Upper lobe of left lung (tissue), 6 donors: Measurements from ENCODE around the gene KCNMA1. TPM values are rescaled to one million over a fixed set of nuclear protein-coding genes. Genes with fewer than 3 reads are reported as not detected.

ENCODE experiments used
- ATAC-seq, 2 donors: fragments of 200-7000 bp; cut with Tn5 transposase; one replicate each; pipeline ENCODE4 v1.9.1; 2022; ENCODE audit warnings: mild to moderate bottlenecking in 2 of 2, moderate library complexity in 2 of 2; ENCODE audit not compliant: low FRiP score in 2 of 2
- DNase-seq, 2 donors: peaks; one replicate each; pipeline ENCODE4 v3.0.0-alpha.2; 2019 to 2020
- H3K27ac ChIP-seq, 4 donors: fragments of 200-600 bp; sonication (generic); one replicate each; pipeline ENCODE4 v1.5.1; 2016 to 2019
- H3K27me3 ChIP-seq, 4 donors: fragments of 200-600 bp; sonication (generic); one replicate each; pipeline ENCODE4 v1.5.1; 2017 to 2019
- H3K36me3 ChIP-seq, 4 donors: fragments of 200-600 bp; sonication (generic); one replicate each; pipeline ENCODE4 v1.5.1; 2016 to 2019
- H3K4me1 ChIP-seq, 4 donors: fragments of 200-600 bp; sonication (generic); one replicate each; pipeline ENCODE4 v1.5.1; 2018 to 2019
- H3K4me3 ChIP-seq, 4 donors: fragments of 200-600 bp; sonication (generic); one replicate each; pipeline ENCODE4 v1.5.1; 2017 to 2019; ENCODE audit warnings: mild to moderate bottlenecking in 2 of 4, moderate library complexity in 1 of 4
- H3K9me3 ChIP-seq, 4 donors: fragments of 200-600 bp; sonication (generic); one replicate each; pipeline ENCODE4 v1.5.1; 2018 to 2019
- EP300 ChIP-seq, 4 donors: sonication (generic); formaldehyde crosslinking; IDR thresholded peaks; one replicate each; pipeline ENCODE4 v1.5.1; 2017; ENCODE audit warnings: antibody characterized with exemption in 4 of 4, control low read depth in 2 of 4
- POLR2A ChIP-seq, 4 donors: fragments of 450-650 bp; IDR thresholded peaks; one replicate each; pipeline ENCODE4 v1.5.1; 2016 to 2017; ENCODE audit warnings: antibody characterized with exemption in 4 of 4, mild to moderate bottlenecking in 2 of 4
- POLR2AphosphoS5 ChIP-seq, 2 donors: sonication (generic); formaldehyde crosslinking; IDR thresholded peaks; one replicate each; pipeline ENCODE4 v1.5.1; 2017; ENCODE audit warnings: antibody characterized with exemption in 2 of 2
- WGBS, 2 donors: methylation state at CpG; one replicate each; pipeline ENCODE4 v1.1.5; 2017 to 2018; 5-methylcytosine and 5-hydroxymethylcytosine counted together
- total RNA-seq, 6 donors: library from RNA; depleted of rRNA in 4 of 6; stranded (reverse); fragments of >200 nt in 4 of 6; gene quantifications; one replicate each; pipeline versions ENCODE4 v1.1.0 to v1.2.1, GENCODE V29; 2016 to 2021
- TF ChIP-seq, protein P1 (sequence below), 6 experiments: fragments of 450-650 bp in 4 of 6; fragments of 200-600 bp in 2 of 6; sonication (generic) in 2 of 6; IDR thresholded peaks; one replicate each; pipeline ENCODE4 v1.5.1; 2016 to 2019; ENCODE audit warnings: antibody characterized with exemption in 6 of 6
- donor health status: DM: no; HTN: no; CAD: no; lungs with moderate emphysema.
- donor health status: DM: no; HTN: yes; CAD: no; lungs with severe emphysema.

The KCNMA1 gene
- total RNA-seq, 6 donors from 2014 or later, result 5.8 to 107 (median 22.0) TPM

DNA sequence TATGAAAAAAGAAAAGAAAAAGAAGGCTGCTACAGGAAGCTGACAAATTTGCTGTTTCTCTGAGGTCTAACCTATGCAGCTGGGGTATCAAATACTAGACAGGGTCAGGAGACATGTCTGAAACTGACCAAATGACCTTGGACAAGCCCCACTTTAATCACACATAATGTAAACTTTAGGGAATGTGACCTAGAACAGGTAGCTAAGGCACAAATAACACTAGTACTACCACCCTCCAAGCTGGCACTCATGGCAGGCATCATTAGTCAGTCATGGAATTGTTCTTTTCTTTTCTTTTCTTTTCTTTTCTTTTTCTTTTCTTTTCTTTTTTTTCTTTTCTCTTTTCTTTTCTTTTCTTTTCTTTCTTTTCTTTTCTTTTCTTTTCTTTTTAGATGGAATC lies 250.4 kb downstream of the KCNMA1 start:
- Histone ChIP-seq H3K27me3 (no peaks in the 10 kb centered on the region), H3K4me3 (no peak overlapping the region), H3K27ac (no peak overlapping the region), H3K36me3 (no peaks in the 10 kb centered on the region), H3K9me3 (no peaks in the 10 kb centered on the region), H3K4me1 (peaks cover 0 to 2% (median under 1%) of the 10 kb centered on the region in 4 donors)
- no peak for TF ChIP-seq EP300 (IDR thresholded peaks at IDR 0.05)
- TF ChIP-seq POLR2AphosphoS5 (IDR thresholded peaks at IDR 0.05), result no peak
- TF ChIP-seq, protein P1, sequence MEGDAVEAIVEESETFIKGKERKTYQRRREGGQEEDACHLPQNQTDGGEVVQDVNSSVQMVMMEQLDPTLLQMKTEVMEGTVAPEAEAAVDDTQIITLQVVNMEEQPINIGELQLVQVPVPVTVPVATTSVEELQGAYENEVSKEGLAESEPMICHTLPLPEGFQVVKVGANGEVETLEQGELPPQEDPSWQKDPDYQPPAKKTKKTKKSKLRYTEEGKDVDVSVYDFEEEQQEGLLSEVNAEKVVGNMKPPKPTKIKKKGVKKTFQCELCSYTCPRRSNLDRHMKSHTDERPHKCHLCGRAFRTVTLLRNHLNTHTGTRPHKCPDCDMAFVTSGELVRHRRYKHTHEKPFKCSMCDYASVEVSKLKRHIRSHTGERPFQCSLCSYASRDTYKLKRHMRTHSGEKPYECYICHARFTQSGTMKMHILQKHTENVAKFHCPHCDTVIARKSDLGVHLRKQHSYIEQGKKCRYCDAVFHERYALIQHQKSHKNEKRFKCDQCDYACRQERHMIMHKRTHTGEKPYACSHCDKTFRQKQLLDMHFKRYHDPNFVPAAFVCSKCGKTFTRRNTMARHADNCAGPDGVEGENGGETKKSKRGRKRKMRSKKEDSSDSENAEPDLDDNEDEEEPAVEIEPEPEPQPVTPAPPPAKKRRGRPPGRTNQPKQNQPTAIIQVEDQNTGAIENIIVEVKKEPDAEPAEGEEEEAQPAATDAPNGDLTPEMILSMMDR (IDR thresholded peaks at IDR 0.05), result no peak
- TF ChIP-seq POLR2A (IDR thresholded peaks at IDR 0.05), result no peak
- ATAC-seq, result no peak
- no peak for DNase-seq

DNA sequence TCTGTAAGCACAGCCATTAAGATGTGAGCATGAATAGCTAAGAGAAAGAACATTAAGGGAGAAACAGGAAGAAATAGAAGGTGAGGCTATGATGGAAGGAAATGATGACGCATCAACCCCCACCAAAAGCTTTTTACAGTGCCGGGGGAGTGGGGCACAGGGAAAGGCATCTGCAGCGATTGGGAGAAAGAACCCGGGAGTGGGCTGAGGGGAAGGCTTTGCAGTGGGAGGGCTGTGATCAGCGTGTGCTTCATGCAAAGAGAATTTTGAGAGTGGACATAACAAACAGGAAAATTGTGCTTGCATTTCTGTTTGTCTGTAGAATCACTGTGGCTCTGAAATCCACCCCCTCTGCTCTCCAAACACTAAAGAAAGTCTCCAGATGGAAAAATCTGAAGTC lies 250.8 kb downstream of the KCNMA1 start:
- TF ChIP-seq POLR2AphosphoS5 (IDR thresholded peaks at IDR 0.05) (no peak), EP300 (IDR thresholded peaks at IDR 0.05) (no peak), POLR2A (IDR thresholded peaks at IDR 0.05) (no peak)
- TF ChIP-seq, protein P1 (IDR thresholded peaks at IDR 0.05), result no peak
- Histone ChIP-seq H3K4me1 (no peaks in the 10 kb centered on the region), H3K4me3 (no peak overlapping the region), H3K27me3 (no peaks in the 10 kb centered on the region), H3K36me3 (no peaks in the 10 kb centered on the region), H3K9me3 (no peaks in the 10 kb centered on the region), H3K27ac (no peak overlapping the region)
- no peak for DNase-seq
- WGBS, 2 donors, result 14 to 24% methylated on average over 5 of the region's 5 CpGs
- ATAC-seq, result no peak

DNA sequence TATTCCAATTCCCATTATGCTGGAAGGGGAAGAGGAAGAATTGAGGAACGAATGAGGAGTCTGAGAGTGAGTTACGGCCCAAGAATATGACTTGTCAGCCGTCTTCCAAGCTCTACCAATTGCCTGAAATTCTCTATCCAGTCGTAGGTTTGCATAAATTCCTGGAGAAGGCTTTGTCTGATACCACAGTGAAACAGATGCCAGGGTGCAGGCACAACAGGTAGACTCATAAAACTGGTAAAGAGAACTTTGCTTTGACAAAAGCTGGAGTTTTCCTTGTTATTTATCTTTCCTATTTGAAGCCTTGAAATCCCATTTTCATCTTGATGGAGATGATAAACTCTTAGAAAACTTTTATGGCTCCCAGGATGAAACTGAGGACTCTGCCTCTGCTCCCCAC lies 251.2 kb downstream of the KCNMA1 start:
- Histone ChIP-seq H3K27ac (no peak overlapping the region), H3K4me1 (no peaks in the 10 kb centered on the region), H3K4me3 (no peak overlapping the region), H3K9me3 (no peaks in the 10 kb centered on the region), H3K27me3 (no peaks in the 10 kb centered on the region), H3K36me3 (no peaks in the 10 kb centered on the region)
- WGBS, 2 donors, result 74 to 75% methylated on average over 4 of the region's 4 CpGs
- TF ChIP-seq, protein P1 (IDR thresholded peaks at IDR 0.05), result no peak
- TF ChIP-seq POLR2AphosphoS5 (IDR thresholded peaks at IDR 0.05) (no peak), POLR2A (IDR thresholded peaks at IDR 0.05) (no peak), EP300 (IDR thresholded peaks at IDR 0.05) (no peak)
- ATAC-seq (no peak), DNase-seq (no peak)

DNA sequence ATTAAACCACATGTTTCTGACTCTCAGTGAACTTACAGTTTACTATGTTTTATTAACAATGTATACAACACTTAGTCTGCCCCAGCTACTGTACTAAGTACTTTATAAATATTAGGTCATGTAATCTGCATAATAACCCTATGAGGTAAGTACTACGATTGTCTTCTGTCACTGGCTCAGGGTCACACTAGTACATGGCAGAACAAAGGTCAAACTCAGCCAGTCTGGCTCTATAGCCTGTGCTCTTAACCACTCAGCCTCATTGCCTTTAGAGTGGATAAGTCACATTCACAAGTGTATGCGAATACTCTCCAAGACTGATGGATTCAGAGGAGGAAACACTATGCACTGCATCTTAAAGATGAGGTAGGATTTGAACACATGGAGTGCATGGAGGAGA lies 252.3 kb downstream of the KCNMA1 start:
- no peak overlapping the region for H3K27ac ChIP-seq

More for the DNA sequence above, 252.3 kb downstream of the KCNMA1 start:
- Histone ChIP-seq H3K27me3 (no peaks in the 10 kb centered on the region), H3K9me3 (no peaks in the 10 kb centered on the region), H3K4me3 (no peak overlapping the region), H3K36me3 (no peaks in the 10 kb centered on the region), H3K4me1 (no peaks in the 10 kb centered on the region)
- 81 to 88% methylated on average over 2 of the region's 2 CpGs for WGBS, 2 donors
- TF ChIP-seq POLR2A (IDR thresholded peaks at IDR 0.05) (no peak), EP300 (IDR thresholded peaks at IDR 0.05) (no peak), POLR2AphosphoS5 (IDR thresholded peaks at IDR 0.05) (no peak)
- TF ChIP-seq, protein P1 (IDR thresholded peaks at IDR 0.05), result no peak
- DNase-seq, result no peak
- ATAC-seq, result no peak
